ENCODE data around the gene KIAA1328.

The KIAA1328 gene

GRCh38 chr18:37085362-37085761 lies 256.4 kb downstream of the KIAA1328 start:
- no peak for TF ChIP-seq CTCF (IDR thresholded peaks at IDR 0.05)
- Histone ChIP-seq H3K27me3 (ENCODE audit: control insufficient read depth, insufficient read depth, low read length) (no peaks in the 10 kb centered on the region), H3K9me3 (ENCODE audit: control insufficient read depth, low read length) (no peaks in the 10 kb centered on the region), H3K4me1 (no peaks in the 10 kb centered on the region), H3K36me3 (ENCODE audit: control insufficient read depth, insufficient read depth, low read length) (no peaks in the 10 kb centered on the region), H2AFZ (no peak overlapping the region), H3K4me2 (ENCODE audit: low read length) (no peak overlapping the region), H3K4me3 (ENCODE audit: low read depth, low read length) (no peak overlapping the region), H3K9ac (no peak overlapping the region), H3K79me2 (no peaks in the 10 kb centered on the region), H3K27ac (no peak overlapping the region)

- no peaks in the 10 kb centered on the region for H3K36me3 ChIP-seq (ENCODE audit: control insufficient read depth, insufficient read depth, low read length)
- no peaks in the 10 kb centered on the region for H3K4me1 ChIP-seq
- H2AFZ ChIP-seq = no peak overlapping the region
- no peaks in the 10 kb centered on the region for H3K27me3 ChIP-seq (ENCODE audit: control insufficient read depth, insufficient read depth, low read length)
- no peaks in the 10 kb centered on the region for H3K79me2 ChIP-seq
- H3K9ac ChIP-seq = no peak overlapping the region
- no peak overlapping the region for H3K4me2 ChIP-seq (ENCODE audit: low read length)
- no peak overlapping the region for H3K4me3 ChIP-seq (ENCODE audit: low read depth, low read length)
- H3K9me3 ChIP-seq (ENCODE audit: control insufficient read depth, low read length) = no peaks in the 10 kb centered on the region
- TF ChIP-seq CTCF (IDR thresholded peaks at IDR 0.05) = no peak
- no peak overlapping the region for H3K27ac ChIP-seq
Measured at GRCh38 chr18:37107748-37108522, 279.0 kb downstream of the KIAA1328 start.

- no peak overlapping the region for H3K4me2 ChIP-seq (ENCODE audit: low read length)
- no peaks in the 10 kb centered on the region for H3K36me3 ChIP-seq (ENCODE audit: control insufficient read depth, insufficient read depth, low read length)
Measured at GRCh38 chr18:37122877-37123276, 293.9 kb downstream of the KIAA1328 start.

GRCh38 chr18:37124516-37124915 lies 295.6 kb downstream of the KIAA1328 start:
- no peak overlapping the region for H2AFZ ChIP-seq
- no peaks in the 10 kb centered on the region for H3K9me3 ChIP-seq (ENCODE audit: control insufficient read depth, low read length)
- no peaks in the 10 kb centered on the region for H3K79me2 ChIP-seq
- no peak overlapping the region for H3K4me3 ChIP-seq (ENCODE audit: low read depth, low read length)
- no peaks in the 10 kb centered on the region for H3K4me1 ChIP-seq
- H3K4me2 ChIP-seq (ENCODE audit: low read length) = no peak overlapping the region
- no peak overlapping the region for H3K27ac ChIP-seq
- no peak overlapping the region for H3K9ac ChIP-seq
- no peaks in the 10 kb centered on the region for H3K27me3 ChIP-seq (ENCODE audit: control insufficient read depth, insufficient read depth, low read length)
- TF ChIP-seq CTCF (IDR thresholded peaks at IDR 0.05) = no peak
- H3K36me3 ChIP-seq (ENCODE audit: control insufficient read depth, insufficient read depth, low read length) = no peaks in the 10 kb centered on the region

More at GRCh38 chr18:37122877-37123276, 293.9 kb downstream of the KIAA1328 start:
- Histone ChIP-seq H3K27me3 (ENCODE audit: control insufficient read depth, insufficient read depth, low read length) (no peaks in the 10 kb centered on the region), H3K4me1 (no peaks in the 10 kb centered on the region), H3K79me2 (no peaks in the 10 kb centered on the region), H3K9ac (no peak overlapping the region), H3K27ac (no peak overlapping the region), H3K4me3 (ENCODE audit: low read depth, low read length) (no peak overlapping the region), H2AFZ (no peak overlapping the region), H3K9me3 (ENCODE audit: control insufficient read depth, low read length) (no peaks in the 10 kb centered on the region)
- TF ChIP-seq CTCF (IDR thresholded peaks at IDR 0.05) = no peak

- no peaks in the 10 kb centered on the region for H3K27me3 ChIP-seq (ENCODE audit: control insufficient read depth, insufficient read depth, low read length)
- H3K27ac ChIP-seq = no peak overlapping the region
- H2AFZ ChIP-seq = no peak overlapping the region
- TF ChIP-seq CTCF (IDR thresholded peaks at IDR 0.05) = no peak
- H3K9me3 ChIP-seq (ENCODE audit: control insufficient read depth, low read length) = no peaks in the 10 kb centered on the region
- no peak overlapping the region for H3K4me3 ChIP-seq (ENCODE audit: low read depth, low read length)
- H3K36me3 ChIP-seq (ENCODE audit: control insufficient read depth, insufficient read depth, low read length) = no peaks in the 10 kb centered on the region
- H3K4me2 ChIP-seq (ENCODE audit: low read length) = no peak overlapping the region
- no peaks in the 10 kb centered on the region for H3K4me1 ChIP-seq
- no peaks in the 10 kb centered on the region for H3K79me2 ChIP-seq
- no peak overlapping the region for H3K9ac ChIP-seq
Measured at GRCh38 chr18:37135177-37135576, 306.2 kb downstream of the KIAA1328 start.
